RWPE2 (cell line): Measurements from ENCODE around the gene DNAH9.

Experiments used
- ATAC-seq: fragments of 200-7000 bp; cut with Tn5 transposase; 3 replicates; pipeline ENCODE4 v1.9.1; 2021; ENCODE audit warnings: low read depth
- DNase-seq: peaks from one replicate; pipeline ENCODE4 v3.0.0-alpha.2; 2020; ENCODE audit warnings: low spot score
- H3K27ac ChIP-seq: fragments of 450-650 bp; 2 replicates; pipeline ENCODE4 v1.5.1; 2017; ENCODE audit warnings: mild to moderate bottlenecking; ENCODE audit not compliant: poor library complexity, severe bottlenecking
- H3K27me3 ChIP-seq: fragments of 250-450 bp; sonication (Bioruptor Pico); 2 replicates; pipeline ENCODE4 v1.5.1; 2021; ENCODE audit warnings: mild to moderate bottlenecking, moderate library complexity; ENCODE audit not compliant: insufficient read depth, poor library complexity, severe bottlenecking
- H3K36me3 ChIP-seq: fragments of 250-450 bp; sonication (Bioruptor Pico); 2 replicates; pipeline ENCODE4 v1.5.1; 2020; ENCODE audit warnings: low read depth, mild to moderate bottlenecking, moderate library complexity
- H3K4me1 ChIP-seq: fragments of 250-450 bp; sonication (Bioruptor Pico); 2 replicates; pipeline ENCODE4 v1.5.1; 2021; ENCODE audit warnings: mild to moderate bottlenecking, moderate library complexity; ENCODE audit not compliant: insufficient read depth, poor library complexity, severe bottlenecking
- H3K4me3 ChIP-seq: fragments of 250-450 bp; sonication (Bioruptor Pico); 2 replicates; pipeline ENCODE4 v1.5.1; 2021; ENCODE audit warnings: mild to moderate bottlenecking, moderate library complexity; ENCODE audit not compliant: severe bottlenecking
- H3K9me3 ChIP-seq: fragments of 250-450 bp; sonication (Bioruptor Pico); 2 replicates; pipeline ENCODE4 v1.5.1; 2021; ENCODE audit warnings: mild to moderate bottlenecking, moderate library complexity; ENCODE audit not compliant: severe bottlenecking
- CTCF ChIP-seq: fragments of 450-650 bp; IDR thresholded peaks from one replicate; pipeline ENCODE4 v1.5.1; 2017; ENCODE audit warnings: mild to moderate bottlenecking, moderate library complexity; ENCODE audit not compliant: poor library complexity, severe bottlenecking

DNAH9 gene

GRCh38 chr17:11578998-11579397, 19.3 kb upstream of the DNAH9 start:
- H3K27ac ChIP-seq: no peak overlapping the region
- no peak overlapping the region for H3K4me3 ChIP-seq
- H3K9me3 ChIP-seq: no peaks in the 10 kb centered on the region
- H3K36me3 ChIP-seq: no peaks in the 10 kb centered on the region
- no peaks in the 10 kb centered on the region for H3K27me3 ChIP-seq
- DNase-seq (no peak), ATAC-seq (no peak)
- H3K4me1 ChIP-seq: no peaks in the 10 kb centered on the region
- no peak for TF ChIP-seq CTCF

- no peak for ATAC-seq
- Histone ChIP-seq H3K4me3 (no peak overlapping the region), H3K36me3 (no peaks in the 10 kb centered on the region), H3K27me3 (no peaks in the 10 kb centered on the region), H3K27ac (no peak overlapping the region), H3K4me1 (no peaks in the 10 kb centered on the region), H3K9me3 (no peaks in the 10 kb centered on the region)
- TF ChIP-seq CTCF: no peak
- no peak for DNase-seq
Observed at GRCh38 chr17:11580677-11581076, 17.6 kb upstream of the DNAH9 start.

GRCh38 chr17:11582217-11582616, 16.1 kb upstream of the DNAH9 start:
- no peaks in the 10 kb centered on the region for H3K36me3 ChIP-seq
- H3K4me1 ChIP-seq: no peaks in the 10 kb centered on the region
- H3K27me3 ChIP-seq: no peaks in the 10 kb centered on the region
- ATAC-seq (no peak), DNase-seq (no peak)
- no peak overlapping the region for H3K27ac ChIP-seq
- no peak for TF ChIP-seq CTCF
- no peak overlapping the region for H3K4me3 ChIP-seq
- H3K9me3 ChIP-seq: no peaks in the 10 kb centered on the region

GRCh38 chr17:11583306-11583992, 14.8 kb upstream of the DNAH9 start:
- no peak for ATAC-seq
- no peaks in the 10 kb centered on the region for H3K9me3 ChIP-seq

More at GRCh38 chr17:11583306-11583992, 14.8 kb upstream of the DNAH9 start:
- no peaks in the 10 kb centered on the region for H3K27me3 ChIP-seq
- H3K27ac ChIP-seq: no peak overlapping the region
- no peak for DNase-seq
- no peaks in the 10 kb centered on the region for H3K4me1 ChIP-seq
- H3K4me3 ChIP-seq: no peak overlapping the region
- no peaks in the 10 kb centered on the region for H3K36me3 ChIP-seq
- TF ChIP-seq CTCF: no peak
